Germinal center (tissue), 1 donor: ENCODE measurements around the gene MUSK.
"Not testable (repeated sequence)": the region's sequence is repeated elsewhere in the genome, so short reads cannot be mapped to it uniquely, and the experiment has no call there.

Experiments used
- DNase-seq: peaks from one replicate; pipeline ENCODE4 v3.0.0; 2012; ENCODE audit warnings: mixed read lengths, low spot score

MUSK gene

DNA sequence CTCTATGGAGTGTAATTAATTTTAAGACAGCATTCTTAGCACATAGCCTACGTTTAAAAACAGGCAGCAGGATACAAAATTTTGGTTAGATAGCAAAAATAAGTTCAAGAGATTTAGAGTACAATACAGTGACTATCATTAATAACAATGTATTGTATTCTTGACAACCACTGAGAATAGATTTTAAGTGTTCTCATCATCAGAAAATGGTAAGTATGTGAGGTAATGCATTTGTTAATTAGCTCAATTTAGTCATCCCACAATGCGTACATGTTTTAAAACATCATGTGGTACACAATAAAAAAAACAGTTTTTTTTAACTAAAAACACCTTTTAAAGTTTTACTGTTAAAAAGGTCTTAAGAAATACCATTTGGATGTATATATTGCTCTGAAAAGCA, 94.2 kb downstream of the MUSK start:
- no peak for DNase-seq

DNA sequence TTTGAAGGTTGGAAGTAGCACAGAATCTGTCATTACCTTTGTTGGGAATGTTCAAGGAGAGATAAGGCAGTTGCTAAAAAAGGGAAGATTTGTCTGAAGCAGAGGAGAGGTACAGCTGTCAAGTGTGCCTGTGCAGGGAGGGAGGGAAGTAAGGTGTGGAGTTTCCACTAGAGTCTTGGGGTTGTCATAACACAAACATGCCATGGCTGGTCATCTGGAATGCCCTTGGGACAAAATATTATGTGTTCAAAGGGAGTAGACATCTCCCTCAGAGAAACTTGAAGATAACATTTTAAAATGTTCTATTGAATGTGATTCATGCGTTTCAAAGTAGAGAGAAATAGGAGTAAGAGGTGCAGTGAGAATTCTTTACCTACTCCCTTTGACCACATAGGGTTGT, 95.0 kb downstream of the MUSK start:
- DNase-seq, result no peak

DNA sequence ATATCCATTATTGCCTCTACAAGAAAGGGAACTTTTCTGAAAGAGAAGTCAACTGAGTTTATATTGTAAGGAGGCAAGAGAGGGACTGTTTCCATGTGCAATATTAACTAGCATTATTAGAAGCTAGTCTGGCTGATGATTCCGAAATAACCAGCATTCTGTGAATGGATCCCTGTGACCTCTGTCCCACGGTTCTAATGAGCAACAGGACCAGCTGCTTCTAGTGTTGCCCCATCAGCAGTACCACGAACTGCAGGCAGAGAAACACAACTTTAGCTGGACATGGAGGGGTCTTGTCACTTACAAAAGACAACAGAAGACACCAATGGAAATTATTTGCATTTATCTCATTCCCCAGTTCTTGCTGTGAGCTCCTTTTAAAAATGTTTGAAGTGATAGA, 95.4 kb downstream of the MUSK start:
- DNase-seq, result no peak

DNA sequence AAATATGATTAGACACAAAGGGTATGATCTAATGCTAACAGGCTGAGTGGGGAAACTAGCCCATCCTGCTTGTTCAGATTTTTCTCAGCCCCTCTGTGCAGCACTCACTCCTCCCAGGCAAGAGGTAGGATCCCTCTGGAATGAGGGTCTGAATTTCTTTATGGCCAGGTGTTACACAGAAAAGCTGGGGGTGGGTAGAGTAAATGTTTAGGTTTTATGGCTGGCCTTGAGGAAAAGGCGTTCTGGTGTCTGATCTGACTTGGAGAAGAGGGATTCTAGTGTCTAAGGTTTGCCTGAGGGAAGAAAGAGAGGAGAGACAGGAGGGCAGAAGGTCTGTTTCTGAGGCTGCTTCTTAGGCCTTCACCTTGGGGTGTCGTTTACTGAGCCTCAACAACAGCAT, 97.3 kb downstream of the MUSK start:
- DNase-seq, result no peak

DNA sequence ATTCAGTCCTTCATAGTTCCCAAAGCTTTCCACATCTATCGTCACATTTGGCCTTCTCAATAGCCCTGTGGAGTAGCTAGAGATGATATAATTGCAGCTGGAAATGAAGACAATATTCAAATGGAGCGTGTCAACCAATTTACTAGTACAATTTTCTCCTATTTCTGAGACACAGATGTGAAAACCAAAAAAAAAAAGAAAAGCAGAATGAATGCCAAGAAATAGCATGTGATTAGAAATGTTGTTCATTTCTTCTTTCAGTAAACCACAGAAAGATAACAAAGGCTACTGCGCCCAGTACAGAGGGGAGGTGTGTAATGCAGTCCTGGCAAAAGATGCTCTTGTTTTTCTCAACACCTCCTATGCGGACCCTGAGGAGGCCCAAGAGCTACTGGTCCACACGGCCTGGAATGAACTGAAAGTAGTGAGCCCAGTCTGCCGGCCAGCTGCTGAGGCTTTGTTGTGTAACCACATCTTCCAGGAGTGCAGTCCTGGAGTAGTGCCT, 99.0 kb downstream of the MUSK start:
- no peak for DNase-seq

DNA sequence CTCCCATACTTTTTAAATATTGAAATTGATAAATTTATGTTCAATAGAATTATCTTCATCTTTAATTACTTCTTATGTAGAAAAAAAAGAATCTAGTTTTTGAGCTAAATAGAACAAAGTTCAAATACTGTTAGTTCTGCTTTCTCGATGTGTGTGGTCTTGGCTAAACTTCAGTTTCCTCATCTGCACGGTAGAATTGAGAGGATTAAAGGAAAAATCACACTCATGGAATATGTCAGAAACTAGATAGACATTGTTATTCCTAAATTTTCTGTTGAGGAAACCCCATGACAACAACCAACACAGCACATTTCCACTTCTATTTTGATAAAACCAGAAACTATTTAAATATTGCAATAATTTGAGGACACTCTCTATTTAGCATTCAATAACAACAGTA, 100.3 kb downstream of the MUSK start:
- DNase-seq, result no peak

DNA sequence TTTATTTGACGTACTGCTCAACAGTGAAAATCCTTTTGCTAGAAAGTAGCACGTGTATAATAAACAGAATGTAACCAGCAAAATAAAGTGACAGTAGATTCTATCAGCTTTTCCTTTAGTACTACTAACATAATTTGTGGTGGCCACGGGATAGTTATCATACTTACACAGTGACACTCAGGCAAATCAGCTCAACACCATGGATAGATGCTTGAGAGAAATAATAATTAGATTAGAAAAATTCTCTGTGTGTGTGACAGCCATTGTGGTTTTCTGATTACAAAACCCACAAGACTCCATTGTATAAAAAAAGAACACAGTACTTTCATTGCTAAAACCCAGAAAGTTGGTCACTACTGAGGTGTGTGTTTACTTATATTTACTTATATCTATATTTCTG, 101.1 kb downstream of the MUSK start:
- no peak for DNase-seq

DNA sequence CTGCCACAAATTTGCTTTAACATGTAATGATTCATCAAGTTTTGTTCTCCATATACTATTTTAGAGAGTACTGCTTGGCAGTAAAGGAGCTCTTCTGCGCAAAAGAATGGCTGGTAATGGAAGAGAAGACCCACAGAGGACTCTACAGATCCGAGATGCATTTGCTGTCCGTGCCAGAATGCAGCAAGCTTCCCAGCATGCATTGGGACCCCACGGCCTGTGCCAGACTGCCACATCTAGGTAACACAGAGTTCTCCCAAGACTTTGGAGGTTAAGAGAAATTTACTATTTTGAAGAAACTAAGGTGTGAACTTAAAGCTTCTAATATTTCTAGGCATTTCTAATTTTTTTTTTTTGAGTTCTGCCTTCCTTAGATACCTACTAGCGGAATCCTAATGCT, 107.1 kb downstream of the MUSK start:
- no peak for DNase-seq

DNA sequence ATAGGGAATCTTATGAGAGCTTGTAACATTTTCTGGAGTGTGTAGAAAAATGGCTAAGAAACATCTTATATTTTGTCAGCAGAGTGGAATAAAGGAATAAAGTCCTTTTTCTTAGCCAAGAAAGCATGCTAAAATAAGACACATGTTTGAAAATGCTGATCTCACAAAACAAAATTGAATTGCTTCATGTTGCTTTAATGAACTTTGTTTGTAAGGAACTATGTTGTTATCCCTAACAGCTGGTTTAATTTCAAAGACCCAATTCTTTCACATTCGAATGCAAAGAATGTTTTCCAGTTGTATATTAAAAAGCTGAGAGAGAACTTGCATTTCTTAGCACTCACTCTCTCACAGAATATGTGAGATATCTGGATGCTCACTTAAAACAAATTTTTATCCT, 107.6 kb downstream of the MUSK start:
- DNase-seq, result no peak

DNA sequence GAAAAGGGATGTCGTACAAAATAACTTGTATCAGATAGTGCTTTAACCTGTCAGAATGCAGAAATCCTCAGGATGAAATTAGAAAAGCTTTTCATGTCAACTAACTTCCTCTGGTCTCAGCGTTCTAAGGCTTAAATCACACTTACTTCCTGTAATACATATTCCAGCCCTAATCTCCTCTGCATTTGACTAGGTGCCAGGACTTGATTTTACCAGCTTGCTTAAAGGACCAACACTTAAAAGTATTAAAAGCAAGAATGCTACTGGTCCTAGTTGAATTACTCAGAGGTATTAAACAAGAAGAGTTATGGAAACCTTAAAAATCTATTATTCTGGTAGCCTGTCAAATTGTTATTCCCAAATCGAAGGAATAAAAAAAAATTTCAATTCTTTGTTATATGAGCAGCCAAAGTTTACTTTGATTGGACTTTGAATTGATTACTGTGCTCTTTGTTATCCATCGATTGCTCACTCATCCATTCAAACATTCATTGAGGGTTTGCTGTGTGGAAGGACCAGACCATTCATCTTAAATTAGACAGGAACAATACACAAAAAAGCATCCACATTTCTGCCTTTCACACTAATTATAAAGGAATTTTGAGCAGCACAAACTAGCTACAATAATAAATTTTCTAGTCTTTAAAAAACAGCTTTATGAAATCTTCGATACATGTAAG, 108.7 kb downstream of the MUSK start:
- no peak for DNase-seq

DNA sequence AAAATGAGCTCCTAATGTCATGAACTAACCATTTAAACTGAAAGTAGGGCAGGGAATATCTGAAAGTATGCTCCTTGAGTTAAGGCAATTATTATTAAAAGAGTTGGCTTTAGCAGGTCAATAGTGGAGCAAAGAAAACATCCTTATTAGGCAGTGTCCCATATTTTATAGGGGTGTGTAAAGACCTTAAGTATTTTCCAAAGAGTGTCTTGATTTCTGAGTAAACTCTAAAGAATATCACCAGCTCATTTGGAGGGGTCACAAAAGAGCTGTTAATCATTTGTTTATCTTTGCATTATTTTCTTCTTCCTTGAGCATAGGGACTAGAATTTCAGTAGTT, 109.3 kb downstream of the MUSK start:
- no peak for DNase-seq

DNA sequence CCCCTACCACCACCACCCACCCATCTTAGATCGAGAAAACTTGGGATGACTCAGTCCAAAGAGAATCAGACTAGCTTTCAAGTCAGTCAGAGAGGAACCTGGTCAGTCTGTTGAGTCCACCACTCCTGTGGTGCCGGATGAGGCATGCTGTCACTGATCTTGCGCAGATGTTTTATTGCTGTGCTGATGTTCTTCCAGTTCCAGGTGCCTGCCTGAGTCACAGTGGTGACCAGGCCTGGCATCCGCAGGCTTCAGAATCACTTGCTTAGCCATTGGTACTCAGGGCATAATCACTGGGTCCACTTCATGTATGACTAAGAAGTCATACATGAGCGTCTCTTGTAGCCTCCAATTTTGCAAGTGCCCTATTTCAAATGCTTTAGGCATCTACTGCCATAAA, 114.1 kb downstream of the MUSK start:
- no peak for DNase-seq

DNA sequence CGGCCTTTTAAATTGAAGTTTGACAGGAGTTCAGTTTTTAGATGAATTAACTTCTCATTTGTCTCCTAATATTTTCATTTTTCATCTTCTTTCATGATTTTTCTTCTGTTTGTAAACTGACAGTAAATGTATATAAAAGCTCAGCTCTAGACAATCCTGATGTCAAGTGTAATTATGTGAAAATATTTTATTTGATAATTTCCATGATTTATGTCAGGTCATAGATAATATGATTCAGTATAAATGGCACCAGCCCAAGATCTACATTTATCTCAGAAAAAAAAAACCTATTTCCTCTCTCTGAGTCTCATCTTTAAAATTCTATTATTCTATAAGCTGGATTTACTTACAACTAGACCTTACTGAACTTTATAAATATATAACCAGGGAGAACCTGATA, 115.7 kb downstream of the MUSK start:
- DNase-seq, result no peak

DNA sequence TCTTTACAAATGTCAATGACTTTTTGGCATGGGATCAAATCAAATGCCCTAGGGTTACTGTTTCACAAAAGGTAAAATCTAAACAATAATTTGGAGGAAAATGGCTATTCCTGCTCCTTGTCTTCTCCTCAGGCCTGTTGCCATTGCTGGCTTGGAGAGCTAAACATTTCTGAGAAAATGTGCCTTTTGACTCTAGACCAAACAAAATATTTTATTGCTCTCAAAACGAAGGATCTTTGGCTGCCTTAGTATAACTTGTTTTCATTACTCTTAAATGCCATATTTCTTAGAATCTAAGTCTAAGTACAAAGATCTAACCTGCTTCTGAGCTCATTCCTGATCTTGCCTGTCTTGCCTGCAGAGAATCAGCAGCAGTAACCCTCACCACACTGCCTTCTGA, 116.6 kb downstream of the MUSK start:
- DNase-seq, result no peak

DNA sequence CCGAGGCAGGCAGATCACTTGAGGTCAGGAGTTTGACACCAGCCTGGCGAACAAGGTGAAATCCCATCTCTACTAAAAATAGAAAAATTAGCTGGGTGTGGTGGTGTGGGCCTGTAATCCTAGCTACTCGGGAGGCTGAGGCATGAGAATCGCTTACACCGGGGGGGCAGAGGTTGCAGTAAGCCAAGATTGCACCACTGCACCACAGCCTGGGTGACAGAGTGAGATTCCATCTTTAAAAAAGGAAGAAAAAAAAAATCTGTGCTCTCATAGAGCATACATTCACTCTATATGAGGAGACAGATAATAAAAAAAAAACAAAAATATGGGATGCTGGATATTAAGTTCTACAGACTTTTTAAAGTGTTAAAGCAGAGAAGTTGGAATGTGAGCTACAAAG, 119.8 kb downstream of the MUSK start:
- DNase-seq, result not testable (repeated sequence)

DNA sequence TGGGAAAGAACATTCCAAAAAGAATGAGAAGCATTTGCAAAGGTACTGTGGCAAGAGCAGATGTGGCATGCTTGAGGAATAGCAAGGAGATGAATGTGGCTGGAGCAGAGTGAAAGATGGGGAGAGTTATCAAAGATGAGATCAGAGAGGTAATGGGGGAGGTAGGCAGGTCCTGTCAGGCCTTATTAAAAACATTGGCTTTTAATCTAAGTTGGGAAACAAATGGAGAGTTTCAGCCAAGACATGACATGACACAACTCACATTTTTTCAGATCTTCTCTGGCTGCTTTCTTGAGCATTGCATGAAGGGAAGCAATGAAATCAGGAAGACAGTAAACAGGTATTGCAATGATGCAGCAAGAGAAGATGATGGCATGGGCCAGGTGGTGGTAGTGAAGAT, 120.3 kb downstream of the MUSK start:
- no peak for DNase-seq

DNA sequence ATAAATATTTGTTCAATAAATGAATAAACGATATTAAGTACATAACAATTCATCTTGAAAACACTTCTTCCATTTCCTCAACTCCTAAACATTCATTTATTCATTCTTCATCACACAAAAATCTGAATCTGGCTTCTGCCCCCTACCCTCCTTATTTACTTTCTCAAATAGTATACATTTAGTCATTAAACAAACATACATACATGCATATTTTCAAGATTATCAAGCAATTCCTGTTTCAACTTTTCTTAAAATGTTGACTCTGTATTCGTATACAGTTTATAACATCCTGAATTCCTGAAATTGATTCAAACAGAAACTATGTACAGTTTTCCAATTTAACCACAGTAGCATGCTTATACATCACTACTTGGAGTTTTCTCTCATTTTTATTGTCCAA, 129.0 kb downstream of the MUSK start:
- no peak for DNase-seq

DNA sequence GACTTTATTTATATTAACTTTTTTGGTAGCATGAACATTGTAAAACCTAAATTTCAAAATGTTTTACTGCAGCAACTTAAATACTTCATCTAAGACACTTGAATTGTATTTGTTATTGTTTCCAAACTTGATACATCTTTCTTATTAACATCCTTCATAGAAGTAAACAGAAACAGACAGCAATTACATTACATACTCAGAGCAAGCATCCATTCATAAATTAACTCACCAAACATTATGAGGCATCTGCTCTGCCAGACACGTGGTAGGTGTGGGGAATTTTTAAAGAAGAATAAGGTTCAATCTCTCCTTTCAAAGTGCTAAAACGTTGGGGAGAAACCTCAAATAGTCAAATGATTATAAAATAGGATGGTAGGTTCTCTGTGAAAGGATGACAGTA, 130.8 kb downstream of the MUSK start:
- DNase-seq, result no peak

DNA sequence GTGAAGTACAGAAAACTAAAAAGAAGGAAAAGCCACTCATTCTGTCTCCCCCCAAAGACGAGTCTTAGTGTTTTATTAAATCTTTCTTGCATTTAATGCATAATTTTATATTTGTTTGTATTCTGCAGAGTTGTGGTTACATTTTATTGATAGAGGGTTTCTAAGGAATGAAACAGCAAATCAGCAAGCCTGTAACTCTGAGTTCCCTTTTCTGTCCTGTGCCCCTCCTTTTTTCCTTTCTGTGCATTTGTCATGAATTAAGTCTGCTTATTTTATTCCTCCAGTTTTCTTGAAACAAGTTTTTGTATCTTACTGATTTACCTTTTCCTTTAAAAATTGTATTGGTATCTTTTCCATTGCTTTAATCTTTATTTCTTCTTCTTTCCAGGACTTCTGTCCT, 132.8 kb downstream of the MUSK start:
- DNase-seq, result no peak

DNA sequence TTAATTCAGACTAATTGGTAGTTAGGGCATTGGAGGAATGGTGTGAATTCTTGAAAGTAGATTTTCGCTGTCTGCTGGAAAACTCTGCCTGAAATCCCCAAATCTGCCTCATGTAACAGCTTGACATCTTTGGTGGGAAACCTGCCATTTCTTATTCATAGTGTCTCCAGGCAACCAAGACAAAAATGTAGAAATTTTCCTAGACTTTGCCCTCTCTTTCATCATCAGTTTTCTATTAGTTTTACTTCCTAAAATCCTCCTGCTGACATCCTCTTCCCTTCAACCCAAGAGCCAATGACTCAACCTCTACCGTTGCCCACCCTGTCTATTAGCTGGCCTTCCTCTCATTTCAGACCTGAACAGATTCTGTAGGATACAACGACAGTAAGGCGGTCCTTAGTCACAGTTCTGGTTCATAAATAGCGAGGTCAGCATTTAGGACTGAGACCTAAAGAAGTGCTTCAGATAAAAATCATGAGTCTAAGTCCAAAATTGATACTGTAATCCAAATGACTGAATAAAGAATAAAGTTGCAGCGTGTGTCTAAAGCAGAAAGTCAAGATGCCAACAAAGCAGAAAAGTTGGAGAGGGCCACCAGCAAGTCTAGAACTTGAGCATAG, 133.9 kb downstream of the MUSK start:
- DNase-seq, result no peak

DNA sequence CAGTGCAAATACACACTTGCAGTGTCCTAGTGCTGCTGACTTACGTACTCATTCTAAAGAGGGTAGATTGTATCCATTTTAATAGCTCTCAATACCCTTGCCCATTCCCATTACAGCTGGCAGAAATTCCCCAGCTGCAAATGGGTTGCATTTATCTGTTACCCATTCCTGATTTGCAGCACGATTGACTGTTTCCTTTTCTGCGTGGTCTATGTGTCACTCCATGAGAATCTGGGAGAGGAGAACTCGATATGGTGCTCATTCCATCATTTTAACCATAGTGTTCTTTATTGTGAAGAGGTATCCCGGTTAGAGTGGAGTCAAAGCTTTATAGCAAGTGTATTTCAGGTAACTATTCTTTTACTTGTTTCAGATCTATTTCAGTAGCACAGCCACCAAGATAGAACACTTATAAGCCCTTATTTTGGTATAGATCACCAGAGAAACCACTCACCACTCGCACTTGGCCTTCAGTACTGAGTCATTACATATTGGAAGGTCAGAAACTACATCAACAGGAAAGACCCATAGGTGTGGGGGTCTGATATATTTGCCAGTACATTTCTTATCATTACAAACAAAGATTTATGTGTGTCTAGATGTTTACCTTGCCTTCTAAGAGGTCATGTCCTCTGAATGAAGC, 139.5 kb downstream of the MUSK start:
- no peak for DNase-seq

DNA sequence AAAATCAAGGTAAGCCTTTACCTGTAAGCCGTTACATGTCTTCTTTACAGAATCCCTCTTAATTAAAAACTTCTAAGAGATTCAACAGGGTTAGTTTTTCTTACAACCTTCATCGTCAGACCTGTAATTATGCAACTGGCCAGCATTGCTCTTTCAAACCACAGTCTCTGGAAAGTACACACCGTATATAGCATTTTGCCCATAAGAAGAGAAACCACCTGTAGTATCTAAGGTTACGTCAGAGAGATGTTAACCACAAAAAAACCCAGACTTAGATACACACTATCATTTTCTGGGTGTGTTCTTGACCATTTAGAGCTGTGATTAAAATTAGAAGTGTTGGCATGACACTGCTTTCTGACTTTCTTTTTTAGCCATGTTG, 140.0 kb downstream of the MUSK start:
- no peak for DNase-seq

DNA sequence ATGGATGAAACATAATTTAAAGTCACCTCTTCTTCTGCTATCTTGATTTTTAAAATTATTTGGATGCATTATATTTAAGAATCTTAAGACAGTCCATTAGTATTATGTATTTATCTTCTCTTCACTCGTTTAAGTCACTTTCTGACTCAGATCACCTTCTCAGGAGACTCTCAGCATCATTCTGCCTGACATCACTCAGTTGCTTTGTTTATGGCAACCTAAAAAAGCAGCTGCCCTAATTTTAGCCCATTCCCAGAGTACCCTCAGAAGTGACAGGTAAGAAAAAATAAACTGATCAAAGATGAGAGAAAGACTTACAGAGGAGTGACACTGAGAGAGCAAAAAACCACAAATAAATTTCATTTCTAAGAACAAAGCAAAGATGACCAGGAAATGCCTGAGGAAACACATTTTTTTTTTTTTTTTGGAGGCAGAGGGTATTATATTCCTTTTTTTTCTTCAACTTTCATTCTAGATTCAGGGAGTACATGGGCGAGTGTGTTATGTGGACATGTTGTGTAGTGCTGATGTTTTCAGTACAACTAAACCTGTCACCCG, 140.5 kb downstream of the MUSK start:
- no peak for DNase-seq
